ENCODE results near the gene TSSC4.

The TSSC4 gene

GRCh38 chr11:2374456-2375201 is 25.9 kb upstream of the TSSC4 start:
- ChIA-PET POLR2A (interaction anchor here (0.6 kb wide), 1 partner anchor 797 kb away, joined by 4 read pairs; no protein-coding TSS in a partner anchor), CTCF (interaction anchor here (0.6 to 1.4 kb wide), 4 partner anchors 17 to 70 kb away, joined by 3 to 4 read pairs (median 3); no protein-coding TSS in a partner anchor)
- no peaks in the 10 kb centered on the region for H3K4me1 ChIP-seq (ENCODE audit: control insufficient read depth, insufficient read depth, low read length)
- H3K9me3 ChIP-seq (ENCODE audit: control insufficient read depth, insufficient read depth, low read depth, low read length): no peaks in the 10 kb centered on the region
- peaks cover 0 to 2% of the 10 kb centered on the region in 2 experiments; a peak in 1 of 3 replicates for H3K36me3 ChIP-seq (ENCODE audit: control insufficient read depth in 2 of 2, insufficient read depth in 1 of 2, low read length in 2 of 2)
- no peak for TF ChIP-seq CTCF (tag by site-specific recombination; IDR thresholded peaks at IDR 0.05)
- no peak for TF ChIP-seq ZNF350 (tag by site-specific recombination; IDR thresholded peaks at IDR 0.05)
- TF ChIP-seq ZNF585B (tag by site-specific recombination; IDR thresholded peaks at IDR 0.05): no peak
- TF ChIP-seq ZBTB1 (tag by site-specific recombination; IDR thresholded peaks at IDR 0.05): no peak
- TF ChIP-seq ZNF704 (tag by site-specific recombination; IDR thresholded peaks at IDR 0.05): no peak
- no peak for TF ChIP-seq KLF1 (tag by site-specific recombination; IDR thresholded peaks at IDR 0.05)
- H3K4me3 ChIP-seq (ENCODE audit: low read depth, low read length): no peak overlapping the region
- H3K27ac ChIP-seq (ENCODE audit: extremely low read depth, low read depth, low read length): no peak overlapping the region

- Histone ChIP-seq H3K36me3 (ENCODE audit: control insufficient read depth in 2 of 2, insufficient read depth in 1 of 2, low read length in 2 of 2) (peaks cover 0 to 10% of the 10 kb centered on the region in 2 experiments; a peak in 1 of 3 replicates), H3K27ac (ENCODE audit: extremely low read depth, low read depth, low read length) (no peak overlapping the region), H3K9me3 (ENCODE audit: control insufficient read depth, insufficient read depth, low read depth, low read length) (no peaks in the 10 kb centered on the region), H3K4me1 (ENCODE audit: control insufficient read depth, insufficient read depth, low read length) (no peaks in the 10 kb centered on the region), H3K4me3 (ENCODE audit: low read depth, low read length) (no peak overlapping the region)
- CTCF ChIA-PET: interaction anchor here (0.9 to 1.6 kb wide), 3 partner anchors 12 to 70 kb away, joined by 3 to 4 read pairs (median 4); no protein-coding TSS in a partner anchor
- no peak for TF ChIP-seq KLF9 (tag by site-specific recombination; IDR thresholded peaks at IDR 0.05; ENCODE audit: low read depth)
- TF ChIP-seq ZNF175 (tag by site-specific recombination; IDR thresholded peaks at IDR 0.05): no peak
- no peak for TF ChIP-seq HIC1 (tag by site-specific recombination; IDR thresholded peaks at IDR 0.05)
- TF ChIP-seq SETDB1 (IDR thresholded peaks at IDR 0.05; ENCODE audit: insufficient read length, low read length): no peak
- no peak for TF ChIP-seq ZNF785 (tag by site-specific recombination; IDR thresholded peaks at IDR 0.05)
- TF ChIP-seq ZNF596 (tag by site-specific recombination; IDR thresholded peaks at IDR 0.05): no peak
- no peak for TF ChIP-seq ZNF248 (tag by site-specific recombination; IDR thresholded peaks at IDR 0.05)
- no peak for TF ChIP-seq ZNF112 (tag by site-specific recombination; IDR thresholded peaks at IDR 0.05)
- TF ChIP-seq ZNF776 (tag by site-specific recombination; IDR thresholded peaks at IDR 0.05; ENCODE audit: borderline replicate concordance): no peak
- no peak for TF ChIP-seq ZNF707 (tag by site-specific recombination; IDR thresholded peaks at IDR 0.05)
- no peak for TF ChIP-seq BCL11B (tag by site-specific recombination; IDR thresholded peaks at IDR 0.05; ENCODE audit: low read depth)
- TF ChIP-seq SP3 (tag by site-specific recombination; IDR thresholded peaks at IDR 0.05): no peak
- TF ChIP-seq ZNF423 (tag by site-specific recombination; IDR thresholded peaks at IDR 0.05): no peak
- no peak for TF ChIP-seq ATF2 (tag by site-specific recombination; IDR thresholded peaks at IDR 0.05; ENCODE audit: low read depth)
- no peak for TF ChIP-seq ZNF549 (tag by site-specific recombination; IDR thresholded peaks at IDR 0.05)
- POLR2A ChIA-PET: interaction anchor here (0.6 kb wide), 1 partner anchor 798 kb away, joined by 4 read pairs; no protein-coding TSS in a partner anchor
Measured at GRCh38 chr11:2375341-2375853, 25.2 kb upstream of the TSSC4 start.
